NCI-H2081 treated with DMSO at 0.1 percent for 48 hours (cell line): ENCODE measurements around the gene C1S.
A peak's percentile ranks its signal among the peaks of the same experiment; 100 is the strongest.
"Not testable (repeated sequence)": the region's sequence is repeated elsewhere in the genome, so short reads cannot be mapped to it uniquely, and the experiment has no call there.

Source experiments
- DNase-seq: peaks from one replicate; lab custom pipeline; 2025; lab: John Stamatoyannopoulos, UW

C1S gene

GRCh38 chr12:7102582-7102981, 42.1 kb downstream of the C1S start:
- DNase-seq, result no peak

- DNase-seq, result no peak
Observed at GRCh38 chr12:7103837-7104584, 43.5 kb downstream of the C1S start.

- DNase-seq, result no peak
Observed at GRCh38 chr12:7106082-7106481, 45.6 kb downstream of the C1S start.

GRCh38 chr12:7107181-7107580, 46.7 kb downstream of the C1S start:
- not testable (repeated sequence) for DNase-seq

GRCh38 chr12:7107636-7108002, 47.1 kb downstream of the C1S start:
- no peak for DNase-seq

GRCh38 chr12:7108003-7108795, 47.7 kb downstream of the C1S start:
- no peak for DNase-seq

GRCh38 chr12:7108796-7109571, 48.5 kb downstream of the C1S start, which contains the start of gene C1RL:
Gene C1RL (minus strand): TSS chr12:7109214. CDS start chr12:7109180, 34 bp downstream.
- peak; percentile 59 for DNase-seq

- DNase-seq, result no peak
Observed at GRCh38 chr12:7109572-7109920, 49.0 kb downstream of the C1S start.

- no peak for DNase-seq
Observed at GRCh38 chr12:7110661-7111060, 50.1 kb downstream of the C1S start.

- no peak for DNase-seq
Observed at GRCh38 chr12:7112041-7112440, 51.5 kb downstream of the C1S start.

- DNase-seq, result no peak
Observed at GRCh38 chr12:7113389-7113871, 52.9 kb downstream of the C1S start.

GRCh38 chr12:7114008-7114407, 53.5 kb downstream of the C1S start:
- DNase-seq, result no peak

- no peak for DNase-seq
Observed at GRCh38 chr12:7114851-7115250, 54.3 kb downstream of the C1S start.

GRCh38 chr12:7116196-7116595, 55.7 kb downstream of the C1S start:
- no peak for DNase-seq

- no peak for DNase-seq
Observed at GRCh38 chr12:7116916-7117315, 56.4 kb downstream of the C1S start.

GRCh38 chr12:7117670-7118069, 57.2 kb downstream of the C1S start:
- DNase-seq, result no peak

- no peak for DNase-seq
Observed at GRCh38 chr12:7118881-7119280, 58.4 kb downstream of the C1S start.

- no peak for DNase-seq
Observed at GRCh38 chr12:7120166-7120565, 59.6 kb downstream of the C1S start.
